GM12878 (cell line): ENCODE results near the gene P3H3. TPM values are rescaled to one million over a fixed set of nuclear protein-coding genes. Genes with fewer than 3 reads are reported as not detected.

Experiments
- ATAC-seq: fragments of 200-7000 bp; cut with Tn5 transposase; 3 replicates; pipeline ENCODE4 v1.9.1; 2020; ENCODE audit warnings: mild to moderate bottlenecking, moderate library complexity
- BruUV-seq: library from RNA; stranded (reverse); fragments of 400-500 nt; replicated peaks from 2 replicates; lab custom pipeline; 2021; lab: Mats Ljungman, UMichigan
- CTCF ChIA-PET: fragments of 300-600 bp; sonication (Branson Sonifier 250); formaldehyde crosslinking; extraction: SDS; loops from one replicate; lab custom pipeline; 2021; ENCODE audit warnings: inconsistent platforms; lab: Yijun Ruan, JAX
- POLR2A ChIA-PET: fragments of 350-600 bp; formaldehyde crosslinking; extraction: SDS; loops from one replicate; lab custom pipeline; 2021; ENCODE audit warnings: inconsistent platforms; lab: Charles Lee
- RAD21 ChIA-PET: fragments of 300-600 bp; sonication (Branson Sonifier 250); formaldehyde crosslinking; loops from one replicate; lab custom pipeline; 2023; ENCODE audit warnings: antibody characterized with exemption; ENCODE audit not compliant: unreplicated experiment; lab: Charles Lee
- SMC1A ChIA-PET: fragments of 300-600 bp; sonication (Branson Sonifier 250); formaldehyde crosslinking; loops from one replicate; lab custom pipeline; 2023; ENCODE audit not compliant: unreplicated experiment, uncharacterized antibody; lab: Charles Lee
- DNase-seq: peaks from one replicate; pipeline ENCODE4 v3.0.0-alpha.2; 2011; ENCODE audit warnings: low read depth, low spot score
- FAIRE-seq: peaks from 3 replicates; lab custom pipeline; 2011; peaks lifted over from hg19 to GRCh38; lab: Jason Lieb, UNC
- H2AFZ ChIP-seq: 2 replicates; pipeline ENCODE4 v1.6.0; 2011; ENCODE audit warnings: low read depth, low read length, control low read depth; ENCODE audit not compliant: control insufficient read depth
- H3K27ac ChIP-seq: 2 replicates; pipeline ENCODE4 v1.5.1; 2011; ENCODE audit warnings: control low read depth; ENCODE audit not compliant: control insufficient read depth, insufficient read depth
- H3K27me3 ChIP-seq, 2 experiments: replicated peaks in 1 of 2; 2 replicates each; pipeline versions ENCODE4 v1.6.0 to v1.6.1; 2011; ENCODE audit warnings: low read length in 1 of 2; ENCODE audit not compliant: control insufficient read depth in 2 of 2, insufficient read depth in 2 of 2
- H3K36me3 ChIP-seq, 2 experiments: 2 replicates each; pipeline ENCODE4 v1.5.1; 2011; ENCODE audit warnings: low read length in 1 of 2; ENCODE audit not compliant: control insufficient read depth in 2 of 2, insufficient read depth in 2 of 2
- H3K4me1 ChIP-seq: 2 replicates; pipeline ENCODE4 v1.6.1; 2011; ENCODE audit warnings: mild to moderate bottlenecking, low read length, moderate library complexity, mixed read lengths; ENCODE audit not compliant: control insufficient read depth, insufficient read depth
- H3K4me2 ChIP-seq: 2 replicates; pipeline ENCODE4 v1.6.0; 2011; ENCODE audit warnings: control low read depth; ENCODE audit not compliant: control insufficient read depth, insufficient read depth
- H3K4me3 ChIP-seq: fragments of 200-600 bp; sonication (generic); 2 replicates; pipeline ENCODE4 v1.5.1; 2016
- H3K79me2 ChIP-seq: 2 replicates; pipeline ENCODE4 v1.6.0; 2011; ENCODE audit warnings: low read length; ENCODE audit not compliant: control insufficient read depth, insufficient read depth
- H3K9ac ChIP-seq: 2 replicates; pipeline ENCODE4 v1.8.0; 2011; ENCODE audit warnings: low read length, control low read depth, mixed read lengths; ENCODE audit not compliant: control insufficient read depth, insufficient read depth
- H3K9me3 ChIP-seq: replicated peaks from 3 replicates; pipeline ENCODE4 v1.5.1; 2011; ENCODE audit warnings: mild to moderate bottlenecking, low read length; ENCODE audit not compliant: control insufficient read depth, insufficient read depth
- H4K20me1 ChIP-seq: 2 replicates; pipeline ENCODE4 v1.6.0; 2011; ENCODE audit not compliant: control insufficient read depth, insufficient read depth
- BMI1 ChIP-seq: fragments of 450-650 bp; IDR thresholded peaks from 2 replicates; pipeline ENCODE4 v1.6.1; 2016; ENCODE audit warnings: mild to moderate bottlenecking, moderate library complexity, borderline replicate concordance
- CREM ChIP-seq: IDR thresholded peaks from 2 replicates; pipeline ENCODE4 v1.6.1; 2014; ENCODE audit warnings: antibody characterized with exemption, low read depth
- HDAC6 ChIP-seq: fragments of 200-600 bp; sonication (generic); IDR thresholded peaks from one replicate; pipeline ENCODE4 v1.8.0; 2017; ENCODE audit warnings: antibody characterized with exemption; ENCODE audit not compliant: unreplicated experiment
- IRF3 ChIP-seq: fragments of 450-650 bp; IDR thresholded peaks from 2 replicates; pipeline ENCODE4 v1.6.1; 2014; ENCODE audit warnings: mild to moderate bottlenecking
- JUND ChIP-seq: IDR thresholded peaks from 2 replicates; pipeline ENCODE4 v1.6.1; 2012; ENCODE audit warnings: low read depth, mild to moderate bottlenecking, low read length, improper control_type of control experiment, moderate library complexity
- NFXL1 ChIP-seq: fragments of 450-650 bp; IDR thresholded peaks from 2 replicates; pipeline ENCODE4 v1.6.1; 2017; ENCODE audit warnings: antibody characterized with exemption, mild to moderate bottlenecking, borderline replicate concordance
- NR2C1 ChIP-seq: fragments of 450-650 bp; IDR thresholded peaks from 2 replicates; pipeline ENCODE4 v1.6.1; 2017; ENCODE audit warnings: antibody characterized with exemption, mild to moderate bottlenecking, moderate library complexity
- PML ChIP-seq: IDR thresholded peaks from 2 replicates; pipeline ENCODE4 v1.6.1; 2012; ENCODE audit warnings: low read length, inconsistent platforms
- POLR2A ChIP-seq: IDR thresholded peaks from 2 replicates; pipeline ENCODE4 v1.6.1; 2011; ENCODE audit warnings: low read depth, mild to moderate bottlenecking, low read length
- POLR2AphosphoS5 ChIP-seq: IDR thresholded peaks from 2 replicates; pipeline ENCODE4 v1.6.1; 2011; ENCODE audit warnings: mild to moderate bottlenecking, low read length, inconsistent platforms
- SRF ChIP-seq, 2 experiments: IDR thresholded peaks; 2 replicates each; pipeline ENCODE4 v1.6.1; 2011; ENCODE audit warnings: low read depth in 2 of 2, low read length in 2 of 2, mild to moderate bottlenecking in 1 of 2, moderate library complexity in 1 of 2
- ZNF207 ChIP-seq: fragments of 450-650 bp; IDR thresholded peaks from 2 replicates; pipeline ENCODE4 v1.6.1; 2014; ENCODE audit warnings: antibody characterized with exemption, mild to moderate bottlenecking, borderline replicate concordance
- ZNF384 ChIP-seq: IDR thresholded peaks from 2 replicates; pipeline ENCODE4 v1.6.1; 2012; ENCODE audit warnings: low read depth, mild to moderate bottlenecking, low read length, improper control_type of control experiment, borderline replicate concordance
- WGBS: methylation state at CpG from one replicate; pipeline ENCODE4 v1.1.6; 2016; ENCODE audit warnings: low lambda C conversion rate; ENCODE audit not compliant: insufficient replicate concordance, insufficient coverage; ENCODE audit errors: missing lambda C conversion rate; 5-methylcytosine and 5-hydroxymethylcytosine counted together
- in situ Hi-C: fragments of 300-500 bp; cut with MboI; formaldehyde crosslinking; loops from 9 replicates; pipeline ENCODE4 v1.14.3; 2018; ENCODE audit warnings: mixed read lengths
- intact Hi-C: fragments of 100-400 bp; cut with micrococcal nuclease; formaldehyde crosslinking; loops from one replicate; pipeline ENCODE4 v1.14.2; 2022; ENCODE audit not compliant: unreplicated experiment
- polyA plus RNA-seq, 11 experiments: library from polyadenylated mRNA; depleted of rRNA in 4 of 11; unstranded in 6 of 11; stranded (reverse) in 5 of 11; fragments of >200 nt; fragmentation: Nextera tagmentation in 4 of 11; fragmentation: Illumina TruSeq in 1 of 11; extraction: Ambion mirVana in 4 of 11; extraction: Trizol in 1 of 11; gene quantifications; 1 replicate in 1 of 11; 2 replicates in 10 of 11; pipeline versions ENCODE4 v1.2.1 to v1.2.3, GENCODE V29; 2011 to 2016; ENCODE audit warnings: inconsistent platforms in 2 of 11, missing spikeins in 2 of 11, low read depth in 1 of 11
- total RNA-seq, 4 experiments: library from RNA; depleted of rRNA in 3 of 4; stranded (reverse); fragments of >200 nt in 3 of 4; fragmentation: Illumina TruSeq in 1 of 4; extraction: Trizol in 1 of 4; gene quantifications; 2 replicates each; pipeline versions ENCODE4 v1.2.1 to v1.2.3, GENCODE V29; 2013 to 2021

P3H3 gene
- total and polyA plus RNA-seq, 10 of the 15 experiments (the other 5 are each of a cell fraction or from before 2014, with no cell fraction given): 0.03 to 0.21 (median 0.05) TPM; not detected in 7

- Histone ChIP-seq H3K79me2 (no peaks in the 10 kb centered on the region), H3K36me3 (peaks cover 47 to 50% of the 10 kb centered on the region in 2 experiments), H3K27ac (no peak overlapping the region), H3K4me1 (no peaks in the 10 kb centered on the region), H3K9ac (no peak overlapping the region), H2AFZ (no peak overlapping the region), H4K20me1 (no peaks in the 10 kb centered on the region), H3K4me2 (no peak overlapping the region), H3K9me3 (no peaks in the 10 kb centered on the region), H3K27me3 (no peaks in the 10 kb centered on the region), H3K4me3 (no peak overlapping the region)
- intact Hi-C loops: no loop called here
- no peak for FAIRE-seq
- RAD21 ChIA-PET: no interaction called here
- no peak for ATAC-seq
- no TSS peak for BruUV-seq
- POLR2A ChIA-PET: interaction anchor here (0.9 to 1.7 kb wide), 3 partner anchors 9 to 12 kb away, joined by 3 read pairs; partner anchors contain the start of genes CDCA3, SPSB2 and USP5
- DNase-seq: no peak
- CTCF ChIA-PET: no interaction called here
- TF ChIP-seq NFXL1 (no peak), NR2C1 (no peak), SRF (IDR thresholded peaks at IDR 0.05; ENCODE audit: low read depth in 2 of 2, low read length in 2 of 2) (no peak), PML (no peak), ZNF384 (no peak), ZNF207 (no peak), JUND (no peak), BMI1 (no peak)
- in situ Hi-C loops: no loop called here
- SMC1A ChIA-PET: interaction anchor here (1.4 kb wide), 1 partner anchor 22 kb away, joined by 3 read pairs; no protein-coding TSS in a partner anchor
- 95% methylated on average over 7 of the region's 7 CpGs for WGBS
Observed at GRCh38 chr12:6860942-6861341, 32.7 kb downstream of the P3H3 start.

GRCh38 chr12:6861391-6861790 lies 33.2 kb downstream of the P3H3 start:
- in situ Hi-C loops: no loop called here
- ATAC-seq: no peak
- TF ChIP-seq POLR2AphosphoS5 (no peak), HDAC6 (no peak), ZNF384 (no peak), CREM (no peak), POLR2A (no peak), IRF3 (no peak)
- Histone ChIP-seq H3K79me2 (no peaks in the 10 kb centered on the region), H3K27ac (no peak overlapping the region), H3K4me2 (no peak overlapping the region), H3K4me1 (no peaks in the 10 kb centered on the region), H3K27me3 (no peaks in the 10 kb centered on the region), H2AFZ (no peak overlapping the region), H3K9ac (no peak overlapping the region), H3K4me3 (no peak overlapping the region), H4K20me1 (no peaks in the 10 kb centered on the region), H3K9me3 (no peaks in the 10 kb centered on the region), H3K36me3 (peaks cover 46 to 49% of the 10 kb centered on the region in 2 experiments)
- intact Hi-C loops: no loop called here
- ChIA-PET POLR2A (interaction anchor here (0.7 to 1.7 kb wide), 4 partner anchors 10 to 21 kb away, joined by 3 to 4 read pairs (median 3); partner anchors contain the start of genes CDCA3, GNB3, SPSB2 and USP5), CTCF (no interaction called here), RAD21 (no interaction called here), SMC1A (interaction anchor here (1.4 kb wide), 1 partner anchor 23 kb away, joined by 3 read pairs; no protein-coding TSS in a partner anchor)
- no peak for FAIRE-seq
- DNase-seq: no peak
- 97% methylated on average over 9 of the region's 9 CpGs for WGBS
- BruUV-seq: no TSS peak
